ENCODE data around the gene FGFBP3. TPM values are rescaled to one million over a fixed set of nuclear protein-coding genes. Genes with fewer than 3 reads are reported as not detected.

The FGFBP3 gene
- polyA plus RNA-seq, 2 of the 4 experiments (the other 2 are of a cell fraction): 0.70 to 2.7 TPM

DNA sequence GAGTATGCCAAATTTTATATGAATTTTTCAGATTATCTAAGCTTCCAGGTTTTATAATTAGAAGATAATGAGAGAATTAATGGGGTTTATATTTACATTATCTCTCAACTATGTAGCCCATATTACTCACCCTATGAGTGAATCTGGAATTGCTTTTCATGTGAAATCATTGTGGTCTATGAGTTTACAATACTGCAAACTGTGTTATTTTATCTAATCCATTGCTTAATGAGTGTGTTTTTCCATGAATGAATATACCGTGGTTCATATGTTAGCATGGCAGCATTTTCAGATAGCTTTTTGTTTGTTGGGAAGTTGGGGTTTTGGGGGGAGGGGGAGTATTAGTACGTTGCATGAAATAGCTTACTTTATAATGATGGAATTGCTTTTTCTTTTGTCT is 44.5 kb downstream of the FGFBP3 start:
- FAIRE-seq (no peak), ATAC-seq (no peak), DNase-seq (ENCODE audit: low read depth in 1 of 2, low spot score in 1 of 2) (no peak)
- H3K27ac ChIP-seq: no peak overlapping the region
- H3K4me2 ChIP-seq: no peak overlapping the region
- 88% methylated on average over 2 of the region's 2 CpGs for WGBS (ENCODE audit: missing lambda C conversion rate)
- no peak overlapping the region for H3K4me3 ChIP-seq
- H3K4me1 ChIP-seq: no peaks in the 10 kb centered on the region
- ChIA-PET POLR2A (no interaction called here), CTCF (interaction anchor here (1.0 to 1.6 kb wide), 3 partner anchors 8 to 230 kb away, joined by 3 read pairs; no protein-coding TSS in a partner anchor)
- TF ChIP-seq EHF (CRISPR knock-in tag; IDR thresholded peaks at IDR 0.05): no peak
- TF ChIP-seq GATA3 (IDR thresholded peaks at IDR 0.05; ENCODE audit: borderline replicate concordance): no peak
- no peak for TF ChIP-seq RARB (CRISPR knock-in tag; IDR thresholded peaks at IDR 0.05)
- TF ChIP-seq POLR2A (IDR thresholded peaks at IDR 0.05; ENCODE audit: low read length): no peak
- no peak for TF ChIP-seq CBX2 (IDR thresholded peaks at IDR 0.05; ENCODE audit: borderline replicate concordance, low read depth)
- no peaks in the 10 kb centered on the region for H3K9me3 ChIP-seq

DNA sequence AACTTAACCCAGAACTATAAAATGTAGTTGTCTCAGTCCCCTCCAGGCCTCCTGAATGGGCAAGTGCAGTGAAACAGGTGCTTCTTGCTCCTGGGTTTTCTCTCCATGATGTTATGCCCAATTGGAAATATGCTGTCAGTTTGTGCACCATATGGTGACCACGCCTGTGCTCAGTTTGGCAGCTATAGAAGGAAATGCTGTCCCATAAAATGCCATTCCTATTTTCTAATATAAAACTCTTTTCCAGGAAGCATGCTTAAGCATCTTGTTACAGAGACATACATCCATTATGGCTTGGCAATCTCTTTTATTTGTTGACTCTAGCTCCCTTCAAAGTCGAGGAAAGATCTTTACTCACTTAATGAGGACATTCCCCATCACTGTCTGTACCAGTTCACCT is 45.2 kb downstream of the FGFBP3 start:
- ATAC-seq: no peak
- DNase-seq (ENCODE audit: low read depth in 1 of 2, low spot score in 1 of 2): peak in 1 of 2 experiments; percentile 6
- Histone ChIP-seq H3K4me2 (no peak overlapping the region), H3K27ac (no peak overlapping the region), H3K4me3 (no peak overlapping the region), H3K4me1 (no peaks in the 10 kb centered on the region), H3K9me3 (no peaks in the 10 kb centered on the region)
- ChIA-PET CTCF (interaction anchor here (1.0 to 1.6 kb wide), 2 partner anchors 21 to 229 kb away, joined by 3 read pairs; no protein-coding TSS in a partner anchor), POLR2A (no interaction called here)
- TF ChIP-seq, protein P1, sequence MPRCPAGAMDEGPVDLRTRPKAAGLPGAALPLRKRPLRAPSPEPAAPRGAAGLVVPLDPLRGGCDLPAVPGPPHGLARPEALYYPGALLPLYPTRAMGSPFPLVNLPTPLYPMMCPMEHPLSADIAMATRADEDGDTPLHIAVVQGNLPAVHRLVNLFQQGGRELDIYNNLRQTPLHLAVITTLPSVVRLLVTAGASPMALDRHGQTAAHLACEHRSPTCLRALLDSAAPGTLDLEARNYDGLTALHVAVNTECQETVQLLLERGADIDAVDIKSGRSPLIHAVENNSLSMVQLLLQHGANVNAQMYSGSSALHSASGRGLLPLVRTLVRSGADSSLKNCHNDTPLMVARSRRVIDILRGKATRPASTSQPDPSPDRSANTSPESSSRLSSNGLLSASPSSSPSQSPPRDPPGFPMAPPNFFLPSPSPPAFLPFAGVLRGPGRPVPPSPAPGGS (IDR thresholded peaks at IDR 0.05): no peak
- no peak for TF ChIP-seq MAZ (IDR thresholded peaks at IDR 0.05; ENCODE audit: borderline replicate concordance, low read depth, low read length)
- no peak for TF ChIP-seq SMC3 (IDR thresholded peaks at IDR 0.05)
- no peak for TF ChIP-seq NR3C1 (IDR thresholded peaks at IDR 0.05)
- no peak for TF ChIP-seq BHLHE40 (IDR thresholded peaks at IDR 0.05; ENCODE audit: low read depth, low read length)
- TF ChIP-seq, protein P2, sequence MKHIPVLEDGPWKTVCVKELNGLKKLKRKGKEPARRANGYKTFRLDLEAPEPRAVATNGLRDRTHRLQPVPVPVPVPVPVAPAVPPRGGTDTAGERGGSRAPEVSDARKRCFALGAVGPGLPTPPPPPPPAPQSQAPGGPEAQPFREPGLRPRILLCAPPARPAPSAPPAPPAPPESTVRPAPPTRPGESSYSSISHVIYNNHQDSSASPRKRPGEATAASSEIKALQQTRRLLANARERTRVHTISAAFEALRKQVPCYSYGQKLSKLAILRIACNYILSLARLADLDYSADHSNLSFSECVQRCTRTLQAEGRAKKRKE (CRISPR knock-in tag; IDR thresholded peaks at IDR 0.05; ENCODE audit: low read depth): no peak
- no peak for TF ChIP-seq CHD2 (IDR thresholded peaks at IDR 0.05; ENCODE audit: low read length, partially characterized antibody)
- TF ChIP-seq, protein P3, sequence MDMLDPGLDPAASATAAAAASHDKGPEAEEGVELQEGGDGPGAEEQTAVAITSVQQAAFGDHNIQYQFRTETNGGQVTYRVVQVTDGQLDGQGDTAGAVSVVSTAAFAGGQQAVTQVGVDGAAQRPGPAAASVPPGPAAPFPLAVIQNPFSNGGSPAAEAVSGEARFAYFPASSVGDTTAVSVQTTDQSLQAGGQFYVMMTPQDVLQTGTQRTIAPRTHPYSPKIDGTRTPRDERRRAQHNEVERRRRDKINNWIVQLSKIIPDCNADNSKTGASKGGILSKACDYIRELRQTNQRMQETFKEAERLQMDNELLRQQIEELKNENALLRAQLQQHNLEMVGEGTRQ (IDR thresholded peaks at IDR 0.05): no peak
- no peak for TF ChIP-seq POLR2A (IDR thresholded peaks at IDR 0.05; ENCODE audit: low read length)
- TF ChIP-seq, protein P4, sequence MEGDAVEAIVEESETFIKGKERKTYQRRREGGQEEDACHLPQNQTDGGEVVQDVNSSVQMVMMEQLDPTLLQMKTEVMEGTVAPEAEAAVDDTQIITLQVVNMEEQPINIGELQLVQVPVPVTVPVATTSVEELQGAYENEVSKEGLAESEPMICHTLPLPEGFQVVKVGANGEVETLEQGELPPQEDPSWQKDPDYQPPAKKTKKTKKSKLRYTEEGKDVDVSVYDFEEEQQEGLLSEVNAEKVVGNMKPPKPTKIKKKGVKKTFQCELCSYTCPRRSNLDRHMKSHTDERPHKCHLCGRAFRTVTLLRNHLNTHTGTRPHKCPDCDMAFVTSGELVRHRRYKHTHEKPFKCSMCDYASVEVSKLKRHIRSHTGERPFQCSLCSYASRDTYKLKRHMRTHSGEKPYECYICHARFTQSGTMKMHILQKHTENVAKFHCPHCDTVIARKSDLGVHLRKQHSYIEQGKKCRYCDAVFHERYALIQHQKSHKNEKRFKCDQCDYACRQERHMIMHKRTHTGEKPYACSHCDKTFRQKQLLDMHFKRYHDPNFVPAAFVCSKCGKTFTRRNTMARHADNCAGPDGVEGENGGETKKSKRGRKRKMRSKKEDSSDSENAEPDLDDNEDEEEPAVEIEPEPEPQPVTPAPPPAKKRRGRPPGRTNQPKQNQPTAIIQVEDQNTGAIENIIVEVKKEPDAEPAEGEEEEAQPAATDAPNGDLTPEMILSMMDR (IDR thresholded peaks at IDR 0.05): no peak
- TF ChIP-seq, protein P5, sequence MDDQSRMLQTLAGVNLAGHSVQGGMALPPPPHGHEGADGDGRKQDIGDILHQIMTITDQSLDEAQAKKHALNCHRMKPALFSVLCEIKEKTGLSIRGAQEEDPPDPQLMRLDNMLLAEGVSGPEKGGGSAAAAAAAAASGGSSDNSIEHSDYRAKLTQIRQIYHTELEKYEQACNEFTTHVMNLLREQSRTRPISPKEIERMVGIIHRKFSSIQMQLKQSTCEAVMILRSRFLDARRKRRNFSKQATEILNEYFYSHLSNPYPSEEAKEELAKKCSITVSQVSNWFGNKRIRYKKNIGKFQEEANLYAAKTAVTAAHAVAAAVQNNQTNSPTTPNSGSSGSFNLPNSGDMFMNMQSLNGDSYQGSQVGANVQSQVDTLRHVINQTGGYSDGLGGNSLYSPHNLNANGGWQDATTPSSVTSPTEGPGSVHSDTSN (IDR thresholded peaks at IDR 0.05): no peak
- no peak for TF ChIP-seq ZNF302 (CRISPR knock-in tag; IDR thresholded peaks at IDR 0.05)
- TF ChIP-seq ZC3H11A (IDR thresholded peaks at IDR 0.05): no peak
- no peak for TF ChIP-seq FOSL2 (IDR thresholded peaks at IDR 0.05)
- no peak for TF ChIP-seq FOSL2 (CRISPR knock-in tag; IDR thresholded peaks at IDR 0.05)
- TF ChIP-seq GATA3 (IDR thresholded peaks at IDR 0.05; ENCODE audit: borderline replicate concordance): no peak
- TF ChIP-seq ZFP36 (IDR thresholded peaks at IDR 0.05; ENCODE audit: borderline replicate concordance, partially characterized antibody): no peak
- no peak for TF ChIP-seq EHF (CRISPR knock-in tag; IDR thresholded peaks at IDR 0.05)
- no peak for FAIRE-seq
- WGBS (ENCODE audit: missing lambda C conversion rate): 48% methylated on average over 2 of the region's 2 CpGs

Data from A549 (cell line).